Measurements from ENCODE around the gene IQCF2.
"Not testable (repeated sequence)": the region's sequence is repeated elsewhere in the genome, so short reads cannot be mapped to it uniquely, and the experiment has no call there.

The IQCF2 gene

GRCh38 chr3:51830345-51830744, 31.1 kb upstream of the IQCF2 start:
- no peak overlapping the region for H3K4me2 ChIP-seq (ENCODE audit: low read length)
- H3K4me1 ChIP-seq = no peaks in the 10 kb centered on the region
- H3K4me3 ChIP-seq (ENCODE audit: low read depth, low read length) = no peak overlapping the region
- no peak overlapping the region for H3K9ac ChIP-seq
- H3K27me3 ChIP-seq (ENCODE audit: control insufficient read depth, insufficient read depth, low read length) = no peaks in the 10 kb centered on the region
- H2AFZ ChIP-seq = no peak overlapping the region
- H3K27ac ChIP-seq = no peak overlapping the region
- no peaks in the 10 kb centered on the region for H3K36me3 ChIP-seq (ENCODE audit: control insufficient read depth, insufficient read depth, low read length)
- no peaks in the 10 kb centered on the region for H3K79me2 ChIP-seq
- no peak for TF ChIP-seq CTCF (IDR thresholded peaks at IDR 0.05)
- no peaks in the 10 kb centered on the region for H3K9me3 ChIP-seq (ENCODE audit: control insufficient read depth, low read length)

- Histone ChIP-seq H3K4me1 (no peaks in the 10 kb centered on the region), H2AFZ (no peak overlapping the region), H3K9me3 (ENCODE audit: control insufficient read depth, low read length) (no peaks in the 10 kb centered on the region), H3K27me3 (ENCODE audit: control insufficient read depth, insufficient read depth, low read length) (no peaks in the 10 kb centered on the region), H3K9ac (no peak overlapping the region), H3K4me3 (ENCODE audit: low read depth, low read length) (no peak overlapping the region), H3K79me2 (no peaks in the 10 kb centered on the region), H3K36me3 (ENCODE audit: control insufficient read depth, insufficient read depth, low read length) (no peaks in the 10 kb centered on the region), H3K27ac (no peak overlapping the region), H3K4me2 (ENCODE audit: low read length) (no peak overlapping the region)
- TF ChIP-seq CTCF (IDR thresholded peaks at IDR 0.05) = no peak
These were observed 30.5 kb upstream of the IQCF2 start for GRCh38 chr3:51830836-51831385.

- no peak overlapping the region for H3K27ac ChIP-seq
- H3K9ac ChIP-seq = no peak overlapping the region
- no peak overlapping the region for H3K4me2 ChIP-seq (ENCODE audit: low read length)
- H2AFZ ChIP-seq = no peak overlapping the region
- no peaks in the 10 kb centered on the region for H3K79me2 ChIP-seq
- H3K27me3 ChIP-seq (ENCODE audit: control insufficient read depth, insufficient read depth, low read length) = no peaks in the 10 kb centered on the region
- H3K4me3 ChIP-seq (ENCODE audit: low read depth, low read length) = no peak overlapping the region
- no peak for TF ChIP-seq CTCF (IDR thresholded peaks at IDR 0.05)
- no peaks in the 10 kb centered on the region for H3K9me3 ChIP-seq (ENCODE audit: control insufficient read depth, low read length)
- H3K4me1 ChIP-seq = no peaks in the 10 kb centered on the region
- no peaks in the 10 kb centered on the region for H3K36me3 ChIP-seq (ENCODE audit: control insufficient read depth, insufficient read depth, low read length)
These were observed 24.8 kb upstream of the IQCF2 start for GRCh38 chr3:51836606-51837005.

GRCh38 chr3:51845129-51845528, 16.3 kb upstream of the IQCF2 start:
- H3K4me1 ChIP-seq = no peaks in the 10 kb centered on the region
- TF ChIP-seq CTCF (IDR thresholded peaks at IDR 0.05) = no peak
- H3K9me3 ChIP-seq (ENCODE audit: control insufficient read depth, low read length) = no peaks in the 10 kb centered on the region
- H3K36me3 ChIP-seq (ENCODE audit: control insufficient read depth, insufficient read depth, low read length) = no peaks in the 10 kb centered on the region
- H3K4me3 ChIP-seq (ENCODE audit: low read depth, low read length) = no peak overlapping the region
- H3K4me2 ChIP-seq (ENCODE audit: low read length) = no peak overlapping the region
- H3K27ac ChIP-seq = no peak overlapping the region
- H3K9ac ChIP-seq = no peak overlapping the region
- no peaks in the 10 kb centered on the region for H3K79me2 ChIP-seq
- H3K27me3 ChIP-seq (ENCODE audit: control insufficient read depth, insufficient read depth, low read length) = no peaks in the 10 kb centered on the region
- no peak overlapping the region for H2AFZ ChIP-seq

GRCh38 chr3:51855411-51855810, 6.0 kb upstream of the IQCF2 start:
- not testable (repeated sequence) for H3K4me3 ChIP-seq (ENCODE audit: low read depth, low read length); H3K4me1 ChIP-seq; H3K9ac ChIP-seq; H3K27me3 ChIP-seq (ENCODE audit: control insufficient read depth, insufficient read depth, low read length); H3K4me2 ChIP-seq (ENCODE audit: low read length); H3K79me2 ChIP-seq; H3K36me3 ChIP-seq (ENCODE audit: control insufficient read depth, insufficient read depth, low read length); H2AFZ ChIP-seq; H3K9me3 ChIP-seq (ENCODE audit: control insufficient read depth, low read length); H3K27ac ChIP-seq

Data from parathyroid adenoma (tissue), 2 donors.